ENCODE measurements around the gene RAB27A. TPM values are rescaled to one million over a fixed set of nuclear protein-coding genes. Genes with fewer than 3 reads are reported as not detected.

Gene RAB27A
- total and polyA plus RNA-seq, 11 donors = 1.4 to 17.2 (median 4.2) TPM

GRCh38 chr15:55231455-55231854 lies 58.2 kb downstream of the RAB27A start:
- no peak overlapping the region for H3K4me3 ChIP-seq
- H3K27me3 ChIP-seq = no peaks in the 10 kb centered on the region
- H3K27ac ChIP-seq = no peak overlapping the region
- peaks cover 0 to 9% (median 0%) of the 10 kb centered on the region in 12 donors for H3K4me1 ChIP-seq
- peaks cover 0 to 23% (median 3%) of the 10 kb centered on the region in 9 donors for H3K36me3 ChIP-seq
- intact Hi-C loops (cut with DNase I) = no loop called here
- no peak for DNase-seq
- ATAC-seq = no peak
- no peak for TF ChIP-seq POLR2A (IDR thresholded peaks at IDR 0.05)
- no peak for TF ChIP-seq CTCF (IDR thresholded peaks at IDR 0.05)
- H3K9me3 ChIP-seq = no peaks in the 10 kb centered on the region
- 82 to 100% (median 96%) methylated on average over 1 of the region's 1 CpG for WGBS, 4 donors

GRCh38 chr15:55230953-55231352 lies 58.7 kb downstream of the RAB27A start:
- peaks cover 0 to 9% (median 0%) of the 10 kb centered on the region in 12 donors for H3K4me1 ChIP-seq
- peaks cover 0 to 23% (median 4%) of the 10 kb centered on the region in 9 donors for H3K36me3 ChIP-seq
- 43 to 96% (median 94%) methylated on average over 1 of the region's 1 CpG for WGBS, 4 donors
- intact Hi-C loops (cut with DNase I) = no loop called here
- DNase-seq (no peak), ATAC-seq (no peak)
- H3K4me3 ChIP-seq = no peak overlapping the region
- H3K27ac ChIP-seq = no peak overlapping the region
- TF ChIP-seq POLR2A (IDR thresholded peaks at IDR 0.05) (no peak), CTCF (IDR thresholded peaks at IDR 0.05) (no peak)
- H3K27me3 ChIP-seq = no peaks in the 10 kb centered on the region
- no peaks in the 10 kb centered on the region for H3K9me3 ChIP-seq

- DNase-seq (no peak), ATAC-seq (no peak)
- H3K9me3 ChIP-seq = no peaks in the 10 kb centered on the region
- peaks cover 0 to 12% (median 0%) of the 10 kb centered on the region in 12 donors for H3K4me1 ChIP-seq
- peaks cover 0 to 23% (median 7%) of the 10 kb centered on the region in 9 donors for H3K36me3 ChIP-seq
- no peak overlapping the region for H3K27ac ChIP-seq
- WGBS, 4 donors = 66 to 72% (median 69%) methylated on average over 3 of the region's 3 CpGs
- no peak for TF ChIP-seq CTCF (IDR thresholded peaks at IDR 0.05)
- no peak for TF ChIP-seq POLR2A (IDR thresholded peaks at IDR 0.05)
- intact Hi-C loops (cut with DNase I) = no loop called here
- H3K4me3 ChIP-seq = no peak overlapping the region
- H3K27me3 ChIP-seq = no peaks in the 10 kb centered on the region
Observed at GRCh38 chr15:55230051-55230670, 59.5 kb downstream of the RAB27A start.

DNA sequence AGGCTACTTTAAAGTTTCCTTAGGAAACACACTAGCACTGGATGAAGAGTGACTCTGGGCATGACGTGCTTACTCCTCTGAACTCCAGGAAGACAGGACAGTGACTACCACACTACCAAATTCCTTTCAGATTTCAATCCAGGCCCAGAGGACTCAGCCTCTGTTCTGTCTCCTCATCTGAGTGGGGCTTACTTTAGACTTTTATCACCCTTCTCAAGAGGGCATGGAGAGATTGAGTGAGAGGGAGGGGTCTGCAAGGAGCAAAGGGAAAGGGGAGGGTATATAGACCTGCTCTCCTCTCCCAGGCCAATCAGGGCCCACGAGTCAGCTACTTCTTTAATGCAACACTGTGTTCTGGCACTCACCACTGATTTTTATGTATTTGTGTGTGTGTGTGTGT lies 63.5 kb downstream of the RAB27A start:
- TF ChIP-seq CTCF (IDR thresholded peaks at IDR 0.05) = no peak
- no peak for TF ChIP-seq POLR2A (IDR thresholded peaks at IDR 0.05)
- Histone ChIP-seq H3K9me3 (no peaks in the 10 kb centered on the region), H3K4me3 (no peak overlapping the region), H3K27me3 (no peaks in the 10 kb centered on the region), H3K4me1 (peaks cover 0 to 51% (median 0%) of the 10 kb centered on the region in 12 donors), H3K36me3 (peaks cover 0 to 41% (median 7%) of the 10 kb centered on the region in 9 donors), H3K27ac (no peak overlapping the region)
- ATAC-seq = no peak
- WGBS, 4 donors = 88 to 97% (median 90%) methylated on average over 2 of the region's 2 CpGs
- intact Hi-C loops (cut with DNase I) = no loop called here
- DNase-seq = no peak
